Esophagus (tissue), 2 donors: ENCODE data around the gene ATP12A. TPM values are rescaled to one million over a fixed set of nuclear protein-coding genes. Genes with fewer than 3 reads are reported as not detected.

Experiments
- H3K27ac ChIP-seq, 2 donors: one replicate each; pipeline ENCODE4 v1.5.1; 2013; ENCODE audit warnings: low read depth in 2 of 2, mild to moderate bottlenecking in 2 of 2, inconsistent platforms in 1 of 2, low read length in 1 of 2, moderate library complexity in 1 of 2
- H3K27me3 ChIP-seq, 2 donors: one replicate each; pipeline ENCODE4 v1.6.1; 2013; ENCODE audit warnings: low read length in 2 of 2, control low read depth in 1 of 2, mild to moderate bottlenecking in 1 of 2; ENCODE audit not compliant: insufficient read depth in 2 of 2, control insufficient read depth in 1 of 2
- H3K36me3 ChIP-seq, 2 donors: one replicate each; pipeline ENCODE4 v1.6.1; 2013; ENCODE audit warnings: low read length in 1 of 2; ENCODE audit not compliant: control insufficient read depth in 2 of 2, insufficient read depth in 2 of 2
- H3K4me1 ChIP-seq, 2 donors: one replicate each; pipeline ENCODE4 v1.6.1; 2013; ENCODE audit warnings: low read length in 1 of 2; ENCODE audit not compliant: control insufficient read depth in 2 of 2, insufficient read depth in 2 of 2
- H3K4me3 ChIP-seq, 2 donors: one replicate each; pipeline ENCODE4 v1.5.1; 2013; ENCODE audit warnings: low read length in 2 of 2, mild to moderate bottlenecking in 2 of 2, low read depth in 1 of 2, moderate library complexity in 1 of 2
- H3K9me3 ChIP-seq, 2 donors: one replicate each; pipeline ENCODE4 v1.6.1; 2013; ENCODE audit warnings: mild to moderate bottlenecking in 2 of 2, low read depth in 1 of 2, low read length in 1 of 2, moderate library complexity in 1 of 2; ENCODE audit not compliant: control insufficient read depth in 2 of 2, insufficient read depth in 1 of 2
- WGBS, 2 donors: extraction: QIAGEN DNeasy Blood & Tissue Kit; methylation state at CpG; one replicate each; pipeline ENCODE4 v1.1.7; 2013; 5-methylcytosine and 5-hydroxymethylcytosine counted together
- polyA plus RNA-seq, 2 donors: library from polyadenylated mRNA; stranded (reverse); fragments of 200-250 nt; gene quantifications; one replicate each; pipeline ENCODE4 v1.2.3, GENCODE V29; 2013
- donor health status: healthy with polysubstance abuse.
- donor health status: Bipolar disorder and iron deficiency.

ATP12A gene
- polyA plus RNA-seq, 2 donors, result 0.81 to 1.8 TPM

DNA sequence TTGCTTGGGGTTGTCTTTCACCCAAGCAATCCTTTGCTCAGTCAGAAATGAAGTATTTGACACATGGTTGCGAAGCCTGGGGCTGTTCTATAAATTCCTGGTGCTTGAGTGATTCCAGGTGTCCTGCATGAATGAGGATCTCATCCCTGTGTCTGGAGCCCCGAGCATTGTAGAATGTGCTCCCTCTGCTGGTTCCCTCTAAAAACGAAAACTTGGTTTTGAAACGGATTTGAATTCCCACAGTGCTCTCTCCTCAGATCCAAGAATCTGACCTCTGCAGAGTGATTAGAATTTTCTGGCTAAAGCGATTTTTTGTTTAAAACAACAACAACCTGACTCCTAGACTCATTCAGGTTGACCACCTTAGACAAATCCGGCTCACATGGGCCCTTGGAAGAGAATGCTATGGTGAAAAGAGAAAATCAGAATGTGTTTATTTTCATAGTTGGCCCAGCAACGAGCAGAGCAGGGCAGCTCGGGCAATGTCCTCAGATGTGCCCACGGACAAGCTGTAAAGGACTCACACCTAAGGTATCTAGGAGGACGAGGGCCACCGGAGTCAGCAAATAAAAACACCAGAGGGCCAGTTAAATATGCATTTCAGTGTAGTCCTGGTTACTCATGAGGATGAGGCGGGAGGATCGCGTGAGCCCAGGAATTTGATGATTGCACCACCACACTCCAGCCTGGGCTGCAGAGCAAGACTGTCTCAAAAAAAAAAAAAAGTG is 8.7 kb upstream of the ATP12A start:
- Histone ChIP-seq H3K27me3 (no peaks in the 10 kb centered on the region), H3K9me3 (no peaks in the 10 kb centered on the region), H3K36me3 (no peaks in the 10 kb centered on the region), H3K4me3 (no peak overlapping the region), H3K27ac (peak overlapping the region in 1 of 2 donors; percentile 15), H3K4me1 (peaks cover 0 to 6% of the 10 kb centered on the region in 2 donors)
- WGBS, 2 donors, result 20 to 25% methylated on average over 14 of the region's 14 CpGs

DNA sequence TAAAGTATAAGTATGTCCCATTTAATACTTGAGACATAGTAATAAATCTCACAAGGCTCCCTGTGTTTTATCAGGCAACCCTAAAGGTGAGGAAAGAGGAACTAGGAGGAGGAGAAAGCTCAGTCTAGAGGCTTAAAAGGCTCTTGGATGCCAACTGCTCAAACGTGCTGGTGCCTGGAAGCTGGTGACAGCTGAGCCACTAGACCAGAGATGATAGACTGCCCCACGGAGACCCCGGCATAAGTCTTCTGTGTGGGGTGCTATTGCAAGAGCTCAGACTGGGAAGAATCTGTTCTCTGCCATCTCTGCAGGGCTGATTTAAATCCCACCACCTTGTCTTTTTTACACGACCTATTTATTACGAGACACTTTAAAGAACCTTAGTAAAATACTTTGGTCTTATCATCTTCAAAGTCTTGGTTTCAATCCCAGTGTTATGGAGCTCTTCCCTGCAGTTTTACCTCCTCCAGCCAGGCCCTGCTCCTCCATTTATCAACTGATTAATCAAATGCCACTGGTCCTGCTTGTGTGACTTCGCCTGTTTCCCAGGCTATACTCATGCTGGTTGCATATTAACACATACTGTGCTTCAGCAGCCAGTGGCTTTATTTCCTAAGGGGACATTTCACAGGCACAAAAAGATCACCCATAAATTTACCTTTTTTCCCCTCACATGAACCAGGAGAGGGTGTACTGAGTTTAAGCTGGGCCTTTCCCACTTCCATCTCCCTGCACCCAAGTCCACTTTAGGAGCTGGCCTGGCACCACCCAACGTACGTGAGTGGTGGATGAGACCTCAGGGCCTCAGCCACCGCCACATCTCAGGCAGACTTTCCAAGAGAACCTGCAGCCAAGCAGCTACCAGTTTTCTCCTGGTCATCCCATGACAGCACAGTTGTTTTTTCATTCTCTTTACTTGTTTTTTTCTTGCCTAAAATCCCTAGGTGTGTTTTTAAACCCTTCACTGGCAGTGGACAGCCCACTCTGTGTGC is 7.8 kb upstream of the ATP12A start:
- Histone ChIP-seq H3K36me3 (no peaks in the 10 kb centered on the region), H3K27ac (peak overlapping the region in 1 of 2 donors; percentile 40), H3K4me1 (peaks cover 0 to 6% of the 10 kb centered on the region in 2 donors), H3K27me3 (no peaks in the 10 kb centered on the region), H3K4me3 (no peak overlapping the region), H3K9me3 (no peaks in the 10 kb centered on the region)
- WGBS, 2 donors, result 72 to 79% methylated on average over 9 of the region's 9 CpGs

DNA sequence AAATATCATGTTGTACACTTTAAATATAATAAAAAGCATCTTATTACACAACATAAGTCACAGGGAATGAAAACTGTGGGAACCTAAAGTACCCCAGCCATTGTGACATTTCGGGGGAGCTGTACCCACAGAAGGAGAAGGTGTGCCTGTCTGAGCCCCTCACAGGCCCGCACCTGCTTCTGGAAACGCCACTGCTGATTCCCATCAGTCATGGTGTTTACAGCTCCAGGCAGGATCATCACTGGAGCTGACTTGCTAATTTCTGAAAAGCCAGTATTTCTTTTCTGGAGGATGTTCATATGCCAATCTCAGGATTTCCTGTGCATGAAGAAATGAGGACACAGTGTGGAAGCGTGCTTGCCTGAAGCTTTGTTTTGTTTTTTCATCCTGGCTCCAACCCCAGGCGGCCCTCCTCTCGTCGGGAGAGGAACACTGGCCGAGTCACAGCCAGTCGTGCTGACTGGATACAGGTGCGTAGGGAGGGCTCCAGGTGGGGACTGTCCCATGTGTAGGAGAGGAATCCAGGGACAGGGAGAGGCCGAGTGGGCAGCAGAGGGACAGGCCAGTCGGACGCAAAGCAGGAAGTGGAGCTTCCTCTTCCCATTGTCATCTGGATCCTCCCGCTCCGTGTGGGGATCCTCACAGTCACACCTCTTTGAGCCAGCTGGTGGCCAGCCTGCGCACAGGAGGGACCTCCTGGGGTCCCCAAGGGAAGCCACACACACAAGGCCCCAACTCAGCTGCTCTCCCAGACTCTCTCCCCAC is 4.2 kb upstream of the ATP12A start:
- peaks cover 0 to 2% of the 10 kb centered on the region in 2 donors for H3K9me3 ChIP-seq
- H3K27ac ChIP-seq, result no peak overlapping the region
- peaks cover 4 to 5% of the 10 kb centered on the region in 2 donors for H3K4me1 ChIP-seq
- H3K27me3 ChIP-seq, result peaks cover 4% of the 10 kb centered on the region in 2 donors
- WGBS, 2 donors, result 68 to 71% methylated on average over 16 of the region's 16 CpGs
- no peaks in the 10 kb centered on the region for H3K36me3 ChIP-seq
- no peak overlapping the region for H3K4me3 ChIP-seq

DNA sequence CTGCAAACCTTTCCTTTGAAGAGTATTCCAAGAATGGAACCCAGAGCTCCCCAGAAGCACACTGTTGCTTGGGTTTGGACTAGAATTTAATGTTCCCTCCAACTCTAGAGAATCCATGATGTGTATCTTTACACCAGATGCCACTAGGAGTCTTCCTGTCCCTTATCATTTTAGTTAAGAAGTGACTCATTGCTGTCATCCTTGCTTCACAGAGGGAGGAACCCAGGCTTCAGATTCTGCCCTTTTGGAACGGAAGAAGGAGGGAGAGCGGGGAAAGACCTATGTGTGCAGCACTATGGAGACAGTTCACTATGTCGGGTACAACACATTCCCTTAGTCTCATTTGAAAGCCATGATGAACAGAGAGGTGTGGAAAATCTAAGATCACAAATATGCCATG is 2.1 kb upstream of the ATP12A start:
- Histone ChIP-seq H3K36me3 (no peaks in the 10 kb centered on the region), H3K27me3 (peaks cover 4% of the 10 kb centered on the region in 2 donors), H3K9me3 (peaks cover 0 to 2% of the 10 kb centered on the region in 2 donors), H3K27ac (no peak overlapping the region), H3K4me3 (no peak overlapping the region), H3K4me1 (peaks cover 4 to 5% of the 10 kb centered on the region in 2 donors)
- 75 to 90% methylated on average over 3 of the region's 3 CpGs for WGBS, 2 donors

DNA sequence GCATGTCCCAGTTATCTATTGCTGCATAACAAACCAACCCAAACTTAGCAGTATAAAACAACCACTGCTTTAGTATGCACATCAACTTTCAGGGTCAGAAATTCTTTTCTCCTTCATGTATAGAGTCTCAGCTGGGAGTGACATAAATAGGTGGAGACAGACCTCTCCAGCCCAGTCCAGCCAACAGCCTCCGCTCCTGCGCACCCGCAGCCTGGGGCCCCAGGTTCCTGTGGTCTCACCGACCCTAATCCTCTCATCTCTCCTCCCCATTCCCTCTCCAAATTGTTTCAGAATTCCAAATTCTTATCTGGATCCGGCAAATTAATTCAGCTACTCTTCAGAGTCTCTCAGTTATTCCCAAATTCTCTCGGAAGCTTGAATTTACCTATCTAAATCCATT is 522 bp upstream of the ATP12A start:
- WGBS, 2 donors, result 49 to 57% methylated on average over 6 of the region's 6 CpGs
- Histone ChIP-seq H3K9me3 (peaks cover 0 to 2% of the 10 kb centered on the region in 2 donors), H3K4me3 (no peak overlapping the region), H3K4me1 (peaks cover 5 to 6% of the 10 kb centered on the region in 2 donors), H3K36me3 (no peaks in the 10 kb centered on the region), H3K27ac (no peak overlapping the region), H3K27me3 (peaks cover 4% of the 10 kb centered on the region in 2 donors)

DNA sequence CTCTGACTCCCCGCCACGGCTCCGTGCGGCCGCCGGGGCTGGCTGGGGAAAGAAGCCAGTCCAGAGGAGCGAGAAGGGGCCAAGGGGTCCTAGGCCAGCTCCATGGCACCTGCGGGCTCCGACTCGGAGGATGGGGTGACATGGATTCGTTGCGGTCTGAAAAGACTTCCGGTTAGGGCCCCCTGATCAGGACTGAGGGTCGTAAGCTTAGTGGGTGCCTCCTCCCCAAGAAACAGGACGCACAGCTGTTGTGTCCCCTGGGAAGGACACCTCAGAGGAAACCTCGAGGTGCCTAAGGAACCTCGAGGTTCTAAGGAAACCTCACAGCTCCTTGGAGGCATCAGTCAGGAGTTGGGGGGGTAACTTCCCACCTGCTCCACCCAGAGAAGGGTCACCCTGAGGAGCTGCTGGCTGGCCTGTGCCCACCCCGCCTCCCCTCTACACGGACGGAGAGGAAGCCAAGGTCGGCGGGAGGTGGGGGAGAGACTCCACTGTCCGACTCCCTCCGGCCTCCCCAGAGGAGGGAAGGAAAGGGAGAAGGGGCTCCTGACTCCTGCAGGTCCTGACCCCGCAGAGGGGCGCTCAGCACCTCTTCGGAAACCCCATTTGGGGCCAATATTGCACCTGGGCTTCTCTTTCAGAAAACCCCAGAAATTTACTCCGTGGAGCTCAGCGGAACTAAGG is 855 bp downstream of the ATP12A start:
- peaks cover 0 to 2% of the 10 kb centered on the region in 2 donors for H3K9me3 ChIP-seq
- peak overlapping the region; percentile 36 to 59 for H3K4me3 ChIP-seq
- H3K4me1 ChIP-seq, result peaks cover 5 to 9% of the 10 kb centered on the region in 2 donors
- H3K36me3 ChIP-seq, result no peaks in the 10 kb centered on the region
- H3K27me3 ChIP-seq, result peaks cover 4% of the 10 kb centered on the region in 2 donors
- 48 to 55% methylated on average over 23 to 29 of the region's 29 CpGs for WGBS, 2 donors
- H3K27ac ChIP-seq, result no peak overlapping the region

DNA sequence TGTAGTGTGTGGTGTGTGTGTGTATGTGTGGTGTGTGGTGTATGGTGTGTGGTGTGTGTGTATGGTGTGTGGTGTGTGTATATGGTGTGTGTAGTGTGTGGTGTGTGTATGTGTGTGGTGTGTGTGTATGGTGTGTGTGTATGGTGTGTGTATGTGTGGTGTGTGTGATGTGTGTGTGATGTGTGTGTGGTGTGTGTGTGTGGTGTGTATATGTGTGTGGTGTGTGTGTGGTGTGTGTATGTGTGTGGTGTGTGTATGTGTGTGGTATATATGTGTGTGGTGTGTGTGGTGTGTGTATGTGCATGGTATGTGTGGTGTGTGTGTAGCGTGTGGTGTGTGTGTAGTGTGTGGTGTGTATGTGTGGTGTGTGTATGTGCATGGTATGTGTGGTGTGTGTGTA is 1.7 kb downstream of the ATP12A start:
- H3K9me3 ChIP-seq, result peaks cover 0 to 2% of the 10 kb centered on the region in 2 donors
- no peak overlapping the region for H3K27ac ChIP-seq
- H3K4me1 ChIP-seq, result peaks cover 5 to 9% of the 10 kb centered on the region in 2 donors
- H3K27me3 ChIP-seq, result peaks cover 4% of the 10 kb centered on the region in 2 donors
- 93 to 100% methylated on average over 1 of the region's 1 CpG for WGBS, 2 donors
- H3K4me3 ChIP-seq, result no peak overlapping the region
- no peaks in the 10 kb centered on the region for H3K36me3 ChIP-seq

DNA sequence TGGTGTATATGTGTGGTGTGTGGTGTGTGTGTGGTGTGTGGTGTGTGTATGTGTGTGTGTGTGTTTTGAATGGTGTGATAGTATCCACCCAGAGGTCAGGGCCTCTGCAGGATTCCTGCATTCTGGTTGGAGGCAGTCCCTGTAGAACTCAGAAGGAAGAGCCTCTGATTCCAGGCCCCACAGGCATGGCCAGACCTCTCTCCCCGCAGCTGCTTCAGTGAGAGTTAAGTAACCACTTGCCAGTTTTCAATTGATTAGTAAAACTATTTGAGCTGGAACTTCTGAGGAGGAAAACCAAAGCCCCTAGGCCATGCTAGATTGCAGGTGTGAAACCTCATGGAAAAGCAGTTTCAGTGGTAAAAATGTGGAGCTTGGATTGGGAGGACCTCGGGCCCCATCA is 2.1 kb downstream of the ATP12A start:
- peaks cover 5 to 9% of the 10 kb centered on the region in 2 donors for H3K4me1 ChIP-seq
- H3K9me3 ChIP-seq, result peaks cover 0 to 2% of the 10 kb centered on the region in 2 donors
- H3K27ac ChIP-seq, result no peak overlapping the region
- 41 to 42% methylated on average over 2 of the region's 2 CpGs for WGBS, 2 donors
- no peaks in the 10 kb centered on the region for H3K36me3 ChIP-seq
- H3K4me3 ChIP-seq, result no peak overlapping the region
- peaks cover 4% of the 10 kb centered on the region in 2 donors for H3K27me3 ChIP-seq
